Activated naive CD4-positive, alpha-beta T cell treated with anti-CD3 and anti-CD28 coated beads for 36 hours (primary cell): ENCODE results near the gene JAG2. TPM values are rescaled to one million over a fixed set of nuclear protein-coding genes. Genes with fewer than 3 reads are reported as not detected.
A peak's percentile ranks its signal among the peaks of the same experiment; 100 is the strongest.

Source experiments
- CTCF ChIA-PET: fragments of 350-600 bp; sonication (Branson Sonifier 250); formaldehyde crosslinking; loops from one replicate; lab custom pipeline; 2021; ENCODE audit warnings: antibody characterized with exemption; lab: Charles Lee
- DNase-seq: peaks from one replicate; pipeline ENCODE4 v3.0.0-alpha.2; 2020
- H3K27ac Mint-ChIP-seq: one replicate; pipeline ENCODE4 v1.8.0; 2021; ENCODE audit warnings: mild to moderate bottlenecking, mixed read lengths
- H3K27me3 Mint-ChIP-seq: one replicate; pipeline ENCODE4 v1.8.0; 2021; ENCODE audit warnings: low read depth, mixed read lengths
- H3K36me3 Mint-ChIP-seq: one replicate; pipeline ENCODE4 v1.8.0; 2021; ENCODE audit warnings: low read depth, mixed read lengths
- H3K4me1 Mint-ChIP-seq: one replicate; pipeline ENCODE4 v1.8.0; 2021; ENCODE audit warnings: low read depth, mixed read lengths
- H3K4me3 Mint-ChIP-seq: one replicate; pipeline ENCODE4 v1.8.0; 2021; ENCODE audit warnings: mild to moderate bottlenecking, moderate library complexity, mixed read lengths
- H3K9me3 Mint-ChIP-seq: one replicate; pipeline ENCODE4 v1.8.0; 2021; ENCODE audit warnings: mixed read lengths
- intact Hi-C: fragments of 100-400 bp; cut with micrococcal nuclease; formaldehyde crosslinking; loops from one replicate; pipeline ENCODE4 v1.15.1; 2023
- total RNA-seq, 2 experiments: library from RNA; stranded (reverse); gene quantifications; one replicate each; pipeline ENCODE4 v1.2.3, GENCODE V29; 2021

Gene JAG2
- 1 to 10 TPM; 2.9 to 3.6 TPM for total RNA-seq

DNA sequence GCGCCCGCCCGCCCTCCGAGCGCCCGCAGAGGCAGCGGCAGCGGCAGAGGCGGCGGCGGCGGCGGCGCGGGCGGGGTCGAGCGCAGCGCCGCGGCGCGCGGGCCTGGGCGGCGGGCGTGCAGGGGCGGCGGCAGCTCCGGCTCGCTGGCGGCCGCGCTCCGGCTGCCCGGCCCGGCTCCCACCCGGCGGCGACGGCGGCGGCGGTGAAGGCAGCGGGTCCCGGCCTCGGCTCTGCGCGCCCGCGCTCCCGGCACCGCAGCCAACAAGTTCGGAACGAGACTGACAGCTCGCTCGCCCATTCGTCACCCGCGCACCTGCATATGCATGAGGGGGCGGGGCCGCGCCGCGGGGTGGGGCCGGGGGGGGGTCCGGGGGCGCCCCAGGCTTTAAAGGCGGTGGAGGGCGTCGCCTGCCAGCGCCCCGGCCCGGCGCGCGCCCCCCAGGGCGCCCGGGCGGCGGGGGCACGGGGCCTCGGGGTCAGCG is at the start of gene JAG2:
TSS of gene JAG2 (minus strand) at position 281 of the 483 bp plus-strand sequence. CDS start 356 bp downstream, outside the sequence.
- Mint-ChIP-seq H3K27ac (no peak within 1 kb of the TSS), H3K4me3 (peak within 1 kb of the TSS; percentile 65)

DNA sequence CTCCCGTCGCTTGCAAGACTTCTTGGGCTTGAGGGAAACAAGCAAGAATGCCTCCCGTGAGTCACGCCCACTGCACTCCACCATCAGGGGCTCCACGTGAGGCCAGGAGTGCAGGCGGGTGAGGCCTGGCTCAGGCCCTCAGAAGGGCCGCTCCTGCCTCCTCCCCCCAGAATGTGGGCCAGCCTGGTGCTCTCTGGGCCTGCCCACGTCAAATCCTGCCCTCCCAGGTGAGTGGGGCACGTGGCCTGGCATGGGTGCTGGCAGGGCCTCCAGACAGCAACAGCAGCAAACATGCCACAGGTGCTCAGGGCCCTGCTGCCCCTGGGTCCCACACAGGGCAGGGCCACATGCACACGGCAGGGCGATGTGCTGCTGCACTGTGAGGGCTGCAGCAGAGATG is 49.2 kb upstream of the JAG2 start:
- Mint-ChIP-seq H3K4me3 (no peak overlapping the region), H3K27ac (no peak overlapping the region), H3K36me3 (peaks cover 12% of the 10 kb centered on the region), H3K9me3 (no peaks in the 10 kb centered on the region), H3K4me1 (no peaks in the 10 kb centered on the region), H3K27me3 (no peaks in the 10 kb centered on the region)
- CTCF ChIA-PET, result no interaction called here
- intact Hi-C loops, result no loop called here
- no peak for DNase-seq

More for the DNA sequence above, at the start of gene JAG2:
- CTCF ChIA-PET, result interaction anchor here (0.7 to 2.0 kb wide), 4 partner anchors 12 to 176 kb away, joined by 3 to 7 read pairs (median 3); partner anchors contain the start of gene NUDT14
- intact Hi-C loops, result loop anchor here (5.0 kb wide), 1 partner anchor 76 kb away; no protein-coding TSS in a partner anchor
- Mint-ChIP-seq H3K9me3 (no peaks in the 10 kb centered on the region), H3K4me1 (peaks cover 15% of the 10 kb centered on the region), H3K36me3 (no peaks in the 10 kb centered on the region), H3K27me3 (peaks cover 12% of the 10 kb centered on the region)
- DNase-seq, result peak; percentile 51

DNA sequence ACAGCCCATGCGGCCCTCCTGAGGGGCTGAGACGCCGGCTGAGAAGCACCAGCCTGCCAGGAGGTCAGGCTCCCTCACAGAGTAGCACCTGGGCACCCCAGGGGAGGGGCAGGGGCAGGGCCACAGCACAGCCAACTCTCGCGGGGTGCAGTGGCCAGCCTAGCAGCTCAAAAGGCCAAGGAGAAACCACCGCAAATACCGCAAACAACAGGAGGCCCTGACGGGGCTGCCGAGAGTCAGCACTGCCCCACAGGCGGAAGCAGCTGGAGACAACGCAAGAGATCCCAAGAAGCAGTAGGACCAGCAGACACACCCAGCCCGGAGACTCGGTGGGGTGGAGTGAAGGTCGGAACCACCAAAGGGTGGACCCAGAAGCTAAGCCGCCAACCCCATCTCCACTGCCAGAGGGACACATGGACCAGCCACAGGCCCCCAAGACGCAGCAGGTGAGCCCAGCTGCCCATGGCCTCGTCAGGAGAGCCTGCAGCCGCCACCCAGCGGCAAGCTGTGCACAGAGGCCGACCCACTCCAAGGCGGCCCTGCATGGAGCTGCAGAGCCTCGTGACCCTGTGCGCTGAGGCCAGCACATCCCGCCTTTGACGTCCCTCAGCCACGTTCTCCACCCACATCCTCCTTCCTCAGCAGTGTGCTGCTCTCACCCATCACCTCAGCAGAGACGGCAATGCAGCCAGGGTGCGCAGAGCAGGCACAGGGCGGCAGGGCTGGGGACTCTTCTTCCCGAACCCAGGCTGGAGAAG is 48.1 kb upstream of the JAG2 start:
- DNase-seq, result no peak
- Mint-ChIP-seq H3K27ac (no peak overlapping the region), H3K27me3 (no peaks in the 10 kb centered on the region), H3K4me1 (no peaks in the 10 kb centered on the region), H3K36me3 (peaks cover 6% of the 10 kb centered on the region), H3K9me3 (no peaks in the 10 kb centered on the region), H3K4me3 (no peak overlapping the region)
- CTCF ChIA-PET, result no interaction called here
- intact Hi-C loops, result no loop called here

DNA sequence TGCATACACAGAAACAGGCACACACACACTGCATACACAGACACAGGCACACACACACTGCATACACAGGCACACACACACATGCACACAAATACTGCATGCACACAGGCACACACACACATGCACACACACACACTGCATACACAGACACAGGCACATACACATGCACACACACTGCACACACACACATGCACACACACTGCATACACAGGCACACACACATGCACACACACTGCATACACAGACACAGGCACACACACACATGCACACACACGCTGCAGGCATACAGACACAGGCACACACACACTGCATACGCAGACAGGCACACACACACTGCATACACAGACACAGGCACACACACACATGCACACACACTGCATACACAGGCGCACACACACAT is 47.0 kb upstream of the JAG2 start:
- no peak overlapping the region for H3K4me3 Mint-ChIP-seq
- H3K27me3 Mint-ChIP-seq, result no peaks in the 10 kb centered on the region
- H3K9me3 Mint-ChIP-seq, result no peaks in the 10 kb centered on the region
- intact Hi-C loops, result no loop called here
- H3K4me1 Mint-ChIP-seq, result no peaks in the 10 kb centered on the region
- peaks cover 5% of the 10 kb centered on the region for H3K36me3 Mint-ChIP-seq
- CTCF ChIA-PET, result no interaction called here
- DNase-seq, result no peak
- no peak overlapping the region for H3K27ac Mint-ChIP-seq

DNA sequence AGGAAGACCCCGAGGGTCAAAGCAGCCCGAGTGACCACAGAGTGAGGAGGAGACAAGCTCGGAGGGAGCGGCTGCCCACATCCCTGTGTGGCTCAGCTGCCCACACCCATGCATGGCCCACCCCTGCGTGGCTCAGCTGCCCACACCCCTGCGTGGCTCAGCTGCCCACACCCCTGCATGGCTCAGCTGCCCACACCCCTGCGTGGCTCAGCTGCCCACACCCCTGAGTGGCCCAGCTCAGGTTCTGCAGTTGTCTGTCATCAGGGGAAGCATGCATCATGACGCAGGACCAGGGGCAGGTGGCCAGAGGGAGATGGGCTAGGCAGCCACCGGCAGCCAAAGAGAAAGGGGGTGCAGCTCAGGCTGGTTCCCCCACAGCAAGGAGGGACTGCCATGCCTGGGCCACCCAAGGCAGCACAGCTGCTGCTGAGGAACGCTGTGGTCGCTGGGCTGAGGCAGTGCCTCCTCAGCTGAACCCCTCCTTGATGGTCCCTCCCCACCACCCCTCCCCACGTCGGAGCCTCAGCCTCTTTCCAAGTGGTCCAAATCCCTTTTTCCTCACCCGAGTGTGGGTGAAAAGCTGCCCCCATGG is 45.8 kb upstream of the JAG2 start:
- Mint-ChIP-seq H3K9me3 (no peaks in the 10 kb centered on the region), H3K4me3 (no peak overlapping the region), H3K36me3 (peaks cover 5% of the 10 kb centered on the region), H3K27ac (no peak overlapping the region), H3K4me1 (no peaks in the 10 kb centered on the region), H3K27me3 (no peaks in the 10 kb centered on the region)
- intact Hi-C loops, result no loop called here
- CTCF ChIA-PET, result interaction anchor here (0.6 kb wide), 2 partner anchors 9 to 101 kb away, joined by 3 read pairs; no protein-coding TSS in a partner anchor
- DNase-seq, result no peak

DNA sequence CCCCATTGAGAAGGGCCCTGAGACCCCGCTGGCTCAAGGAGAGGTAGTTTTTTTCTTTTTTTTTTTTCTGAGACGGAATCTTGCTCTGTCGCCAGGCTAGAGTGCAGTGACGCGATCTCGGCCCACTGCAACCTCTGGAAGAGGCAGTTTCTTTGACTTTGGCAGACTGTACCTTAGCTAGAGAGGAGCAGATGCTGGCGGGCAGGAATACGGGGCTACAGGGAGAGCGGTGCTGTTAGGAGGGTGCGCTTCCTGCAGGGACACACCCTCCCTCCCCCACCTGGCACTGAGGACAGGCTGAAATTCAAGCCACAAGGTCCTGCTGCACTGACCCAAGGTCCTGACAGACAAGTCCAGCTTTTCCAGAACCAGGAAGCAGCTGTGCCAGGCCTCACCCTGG is 44.8 kb upstream of the JAG2 start:
- Mint-ChIP-seq H3K4me1 (no peaks in the 10 kb centered on the region), H3K4me3 (no peak overlapping the region), H3K36me3 (peaks cover 4% of the 10 kb centered on the region), H3K27me3 (no peaks in the 10 kb centered on the region), H3K9me3 (no peaks in the 10 kb centered on the region), H3K27ac (no peak overlapping the region)
- intact Hi-C loops, result no loop called here
- CTCF ChIA-PET, result no interaction called here
- no peak for DNase-seq

DNA sequence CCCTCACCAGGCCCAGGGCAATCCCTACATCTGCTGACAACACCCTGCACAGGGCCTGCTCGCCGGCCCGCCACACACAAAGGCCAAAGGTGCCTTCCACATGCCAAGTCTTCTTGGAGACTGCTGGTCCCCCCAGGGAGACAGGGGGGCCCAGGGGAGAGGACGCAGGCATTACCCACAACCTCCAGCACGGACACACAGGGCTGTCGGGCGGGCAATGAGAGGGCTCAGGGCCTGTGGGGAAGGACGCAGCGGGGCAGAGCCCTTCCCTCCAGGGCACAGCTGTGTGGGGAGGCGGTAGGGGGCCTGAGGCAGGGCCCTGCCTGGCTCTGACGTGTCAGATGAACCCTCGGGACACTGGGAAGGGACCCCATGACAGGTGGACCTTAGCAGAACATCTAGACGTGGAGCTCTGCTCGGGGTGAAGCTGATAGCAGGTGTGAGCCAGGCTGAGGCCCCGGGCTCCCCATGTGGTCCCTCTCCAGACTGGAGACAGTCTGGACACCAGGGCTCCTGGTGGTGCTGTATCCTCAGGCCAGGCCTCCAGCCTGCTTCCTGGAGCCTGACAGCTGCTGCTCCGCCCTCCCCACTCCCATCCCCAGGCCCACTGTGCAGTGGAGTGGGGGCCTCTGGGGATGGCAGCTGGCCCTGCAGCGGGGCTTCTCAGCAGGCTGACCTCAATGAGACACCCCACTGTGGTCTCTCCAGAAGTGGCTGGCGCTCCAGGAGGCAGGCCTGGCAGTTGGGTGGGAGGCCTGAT is 44.1 kb upstream of the JAG2 start:
- H3K36me3 Mint-ChIP-seq, result peaks cover 3% of the 10 kb centered on the region
- H3K27ac Mint-ChIP-seq, result no peak overlapping the region
- no peaks in the 10 kb centered on the region for H3K9me3 Mint-ChIP-seq
- H3K27me3 Mint-ChIP-seq, result no peaks in the 10 kb centered on the region
- intact Hi-C loops, result no loop called here
- H3K4me1 Mint-ChIP-seq, result no peaks in the 10 kb centered on the region
- no peak overlapping the region for H3K4me3 Mint-ChIP-seq
- DNase-seq, result no peak
- CTCF ChIA-PET, result no interaction called here

DNA sequence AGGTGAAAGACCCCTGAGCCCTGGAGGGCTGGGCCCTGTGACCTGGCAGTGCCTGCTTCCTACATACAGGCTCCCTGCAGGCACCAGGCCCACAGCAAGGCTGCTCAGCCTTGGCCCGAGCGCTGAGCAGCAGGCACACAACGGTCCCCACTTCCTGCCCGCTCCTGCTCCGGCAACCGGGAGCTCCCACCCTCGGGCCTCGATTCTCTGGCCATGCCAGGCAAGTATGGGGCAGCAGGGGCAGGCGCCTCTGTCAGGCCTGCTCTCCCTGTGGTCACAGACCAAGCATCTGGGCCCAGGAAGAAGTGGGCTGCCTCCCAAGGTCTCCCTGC is 43.1 kb upstream of the JAG2 start:
- Mint-ChIP-seq H3K27me3 (no peaks in the 10 kb centered on the region), H3K4me1 (no peaks in the 10 kb centered on the region), H3K4me3 (no peak overlapping the region), H3K9me3 (no peaks in the 10 kb centered on the region), H3K36me3 (peaks cover 3% of the 10 kb centered on the region), H3K27ac (no peak overlapping the region)
- intact Hi-C loops, result no loop called here
- no peak for DNase-seq
- CTCF ChIA-PET, result interaction anchor here (0.8 kb wide), 1 partner anchor 22 kb away, joined by 3 read pairs; no protein-coding TSS in a partner anchor

DNA sequence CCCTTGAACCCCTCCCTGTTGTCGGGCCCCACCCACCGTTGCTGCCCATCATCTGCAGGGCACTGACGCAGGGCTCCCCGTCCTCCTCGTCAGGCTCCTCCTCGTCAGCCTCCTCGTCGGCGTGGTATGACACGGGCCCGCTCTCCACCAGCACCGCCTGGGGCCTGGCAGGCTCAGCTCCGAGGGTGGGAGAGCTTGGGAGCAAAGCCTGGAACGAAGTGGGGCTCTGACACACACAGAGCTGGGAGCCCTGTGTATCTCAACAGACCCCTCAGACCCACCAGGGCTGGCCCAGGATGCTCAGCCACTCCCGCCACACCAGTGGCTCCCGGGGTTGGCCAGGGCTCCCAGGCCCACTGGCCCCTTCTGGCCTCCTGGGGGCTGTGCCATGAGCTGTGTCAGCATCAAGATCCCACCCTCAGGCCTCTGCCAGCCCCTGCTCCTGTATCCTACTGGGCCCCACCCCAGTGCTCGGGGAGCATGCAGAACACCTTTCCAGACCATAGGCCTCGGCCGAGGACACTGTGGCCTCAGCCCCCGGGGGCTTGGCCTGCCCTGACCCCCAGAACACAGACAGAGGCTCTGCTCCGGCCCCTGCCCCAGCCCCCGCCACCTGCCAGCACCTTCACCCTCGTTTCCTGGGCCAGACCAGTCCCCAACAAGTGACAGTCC is 42.6 kb upstream of the JAG2 start:
- no peaks in the 10 kb centered on the region for H3K4me1 Mint-ChIP-seq
- H3K27me3 Mint-ChIP-seq, result no peaks in the 10 kb centered on the region
- H3K27ac Mint-ChIP-seq, result no peak overlapping the region
- CTCF ChIA-PET, result interaction anchor here (0.8 kb wide), 1 partner anchor 22 kb away, joined by 3 read pairs; no protein-coding TSS in a partner anchor
- intact Hi-C loops, result no loop called here
- H3K4me3 Mint-ChIP-seq, result no peak overlapping the region
- DNase-seq, result no peak
- no peaks in the 10 kb centered on the region for H3K9me3 Mint-ChIP-seq
- peaks cover 3% of the 10 kb centered on the region for H3K36me3 Mint-ChIP-seq

DNA sequence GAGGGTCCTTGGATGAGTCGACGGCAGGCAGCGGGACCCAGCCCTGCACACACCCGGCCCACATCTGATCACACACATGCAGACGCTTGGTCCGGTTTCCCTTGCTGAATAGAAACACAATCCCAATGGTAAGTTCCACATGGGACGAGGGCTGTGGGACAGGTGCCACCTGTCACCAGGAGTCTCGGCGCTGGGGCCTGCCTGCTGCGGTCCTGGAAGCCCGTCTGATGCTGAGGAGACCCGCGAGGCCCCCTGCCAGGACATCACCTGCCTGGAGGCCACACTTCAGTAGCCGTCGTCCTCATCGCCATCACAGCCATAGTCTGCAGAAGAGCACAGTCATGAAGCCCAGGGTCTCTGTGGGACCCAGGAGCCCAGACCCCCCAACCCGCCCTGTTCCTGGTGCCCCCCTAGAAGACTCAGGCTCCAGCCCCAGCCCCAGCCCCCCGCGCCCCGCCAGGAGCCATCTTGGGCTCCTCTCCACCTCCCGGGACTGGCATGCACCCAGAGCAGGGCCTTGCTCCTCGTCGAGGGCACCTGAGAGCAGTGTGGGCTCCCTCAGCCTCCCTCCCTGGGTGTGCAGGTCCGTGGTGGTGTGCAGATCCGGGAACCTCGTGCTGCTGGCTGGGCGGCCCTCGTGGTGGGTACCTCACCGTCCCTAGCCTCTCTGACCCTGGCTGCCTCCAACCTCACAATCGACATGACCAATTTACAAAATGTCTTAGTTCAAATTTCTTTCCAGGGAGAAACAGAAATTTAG is 41.9 kb upstream of the JAG2 start:
- intact Hi-C loops, result no loop called here
- Mint-ChIP-seq H3K9me3 (no peaks in the 10 kb centered on the region), H3K4me1 (no peaks in the 10 kb centered on the region), H3K36me3 (peaks cover 3% of the 10 kb centered on the region), H3K4me3 (no peak overlapping the region), H3K27me3 (no peaks in the 10 kb centered on the region), H3K27ac (no peak overlapping the region)
- CTCF ChIA-PET, result no interaction called here
- no peak for DNase-seq

DNA sequence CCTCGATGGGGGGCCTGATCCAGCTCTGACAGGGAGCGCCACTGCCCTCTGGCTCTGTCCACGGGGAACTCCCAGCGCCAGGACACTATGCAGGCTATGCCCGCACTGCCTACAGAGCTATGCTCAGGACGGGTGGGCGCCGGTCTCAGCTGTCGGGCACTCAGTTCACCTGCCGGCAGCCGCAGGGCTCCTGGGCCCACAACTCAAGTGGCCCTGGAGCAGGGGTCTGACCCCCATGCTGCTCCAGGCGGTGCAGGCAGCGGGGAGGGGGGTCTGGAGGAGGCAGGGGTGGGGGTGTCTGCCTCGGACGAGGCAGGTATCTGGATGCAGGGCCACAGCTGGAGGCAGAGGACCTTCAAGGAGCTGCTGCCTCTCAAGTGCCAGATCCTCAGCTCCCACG is 41.1 kb upstream of the JAG2 start:
- Mint-ChIP-seq H3K27ac (no peak overlapping the region), H3K4me1 (no peaks in the 10 kb centered on the region), H3K4me3 (no peak overlapping the region), H3K27me3 (no peaks in the 10 kb centered on the region), H3K36me3 (no peaks in the 10 kb centered on the region), H3K9me3 (no peaks in the 10 kb centered on the region)
- intact Hi-C loops, result no loop called here
- CTCF ChIA-PET, result no interaction called here
- no peak for DNase-seq
